GM18498 (cell line): ENCODE data around the gene CTNNAL1.
A peak's percentile ranks its signal among the peaks of the same experiment; 100 is the strongest.
"Not testable (repeated sequence)": the region's sequence is repeated elsewhere in the genome, so short reads cannot be mapped to it uniquely, and the experiment has no call there.

Experiments used
- ATAC-seq: cut with Tn5 transposase; IDR thresholded peaks from one replicate; pipeline ENCODE4 v1.9.1; 2021; ENCODE audit warnings: mild to moderate bottlenecking, moderate library complexity; ENCODE audit not compliant: unreplicated experiment

CTNNAL1 gene

GRCh38 chr9:108994695-108995094 lies 18.6 kb downstream of the CTNNAL1 start:
- peak; percentile 80 for ATAC-seq

GRCh38 chr9:108991479-108991878 lies 21.8 kb downstream of the CTNNAL1 start:
- ATAC-seq = no peak

DNA sequence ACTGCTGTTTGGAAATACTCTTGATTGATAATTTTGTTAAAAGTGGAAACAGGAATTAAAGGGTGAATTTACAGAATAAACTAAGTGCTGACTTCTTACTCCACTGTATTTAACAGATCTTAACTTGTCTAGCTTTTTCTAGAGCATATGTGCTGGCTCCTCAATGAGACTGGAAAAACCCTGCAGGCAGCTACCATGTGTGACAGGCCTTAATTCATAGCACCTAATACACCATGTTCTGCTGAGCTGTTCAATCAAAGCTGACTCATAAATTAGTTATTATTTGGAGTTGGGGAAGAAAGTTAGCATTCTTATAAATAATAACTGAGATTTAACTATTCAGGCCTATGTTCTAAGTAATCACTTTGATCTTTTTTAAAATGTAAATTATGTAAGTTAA lies 29.4 kb downstream of the CTNNAL1 start:
- no peak for ATAC-seq

DNA sequence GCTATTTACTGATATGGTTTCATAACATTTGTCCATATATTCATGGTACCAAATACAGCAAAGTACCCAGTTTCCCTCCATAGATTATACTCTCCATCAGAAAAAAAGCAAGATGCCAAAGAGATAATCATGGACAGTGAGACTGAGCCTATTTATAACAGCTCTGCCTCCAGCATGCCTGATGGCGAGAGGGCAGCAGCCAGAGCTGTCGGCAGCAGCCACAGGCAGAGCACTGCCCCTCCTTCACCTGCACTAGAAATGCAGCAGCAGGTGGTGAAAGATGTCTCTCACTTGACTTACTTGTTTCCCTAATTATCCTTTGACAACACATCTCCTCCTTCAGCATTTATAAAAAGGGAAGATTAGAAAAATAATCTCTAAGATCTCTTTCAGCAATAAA lies 32.4 kb downstream of the CTNNAL1 start:
- no peak for ATAC-seq

- no peak for ATAC-seq
Measured at GRCh38 chr9:108978205-108978604, 35.1 kb downstream of the CTNNAL1 start.

GRCh38 chr9:108973895-108974294 lies 39.4 kb downstream of the CTNNAL1 start:
- no peak for ATAC-seq

DNA sequence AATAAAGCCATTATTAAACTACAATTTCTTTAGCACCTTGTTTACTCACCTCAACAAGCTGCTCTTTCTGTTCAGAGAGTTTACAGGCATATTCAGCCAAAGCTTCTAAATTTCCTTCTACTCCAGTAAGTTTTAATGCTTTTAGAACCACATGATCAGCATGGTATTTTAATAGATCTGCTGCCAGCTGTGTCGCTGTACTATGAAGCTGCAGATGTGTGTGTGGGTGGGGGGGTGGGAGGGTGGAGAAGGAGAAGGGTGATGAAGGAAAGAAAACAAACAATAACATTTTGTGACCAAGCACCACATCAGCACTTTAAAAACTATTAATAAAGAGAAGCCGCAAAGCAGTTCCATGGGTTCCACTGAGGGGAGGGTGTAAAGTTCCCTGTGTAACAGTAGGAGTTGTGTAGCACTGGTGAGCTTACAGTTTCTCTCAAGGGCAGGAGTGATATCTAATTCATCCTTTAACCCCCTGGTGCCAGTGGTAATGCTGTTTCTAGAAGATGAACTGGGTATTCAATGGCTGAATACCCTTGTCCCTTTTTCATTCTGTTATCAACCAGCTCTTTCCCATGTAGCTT lies 40.6 kb downstream of the CTNNAL1 start:
- ATAC-seq = no peak

GRCh38 chr9:108972186-108972585 lies 41.1 kb downstream of the CTNNAL1 start:
- ATAC-seq = no peak

- not testable (repeated sequence) for ATAC-seq
Measured at GRCh38 chr9:108971392-108971791, 41.9 kb downstream of the CTNNAL1 start.

GRCh38 chr9:108967916-108968315 lies 45.4 kb downstream of the CTNNAL1 start:
- no peak for ATAC-seq

GRCh38 chr9:108963459-108964143 lies 49.7 kb downstream of the CTNNAL1 start:
- ATAC-seq = no peak

GRCh38 chr9:108961151-108961550 lies 52.1 kb downstream of the CTNNAL1 start:
- no peak for ATAC-seq

DNA sequence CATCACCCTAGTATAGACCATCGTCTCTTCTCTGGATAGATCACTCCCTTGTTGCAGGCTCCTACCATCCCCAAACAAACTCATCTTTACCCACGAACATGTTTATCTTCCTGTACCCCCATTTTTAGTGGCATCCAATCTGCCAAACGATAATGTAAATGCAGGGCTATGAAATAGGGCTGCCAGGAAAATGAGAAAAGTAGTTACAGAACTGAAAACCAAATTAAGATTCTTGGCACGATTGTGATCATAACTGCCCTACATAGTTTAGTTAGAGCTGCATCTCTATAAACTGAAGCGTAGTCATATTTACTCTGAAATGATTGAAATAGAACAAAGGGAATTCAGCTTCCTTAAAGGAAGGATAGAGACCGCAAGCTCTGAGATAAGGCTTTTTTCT lies 53.0 kb downstream of the CTNNAL1 start:
- ATAC-seq = no peak

DNA sequence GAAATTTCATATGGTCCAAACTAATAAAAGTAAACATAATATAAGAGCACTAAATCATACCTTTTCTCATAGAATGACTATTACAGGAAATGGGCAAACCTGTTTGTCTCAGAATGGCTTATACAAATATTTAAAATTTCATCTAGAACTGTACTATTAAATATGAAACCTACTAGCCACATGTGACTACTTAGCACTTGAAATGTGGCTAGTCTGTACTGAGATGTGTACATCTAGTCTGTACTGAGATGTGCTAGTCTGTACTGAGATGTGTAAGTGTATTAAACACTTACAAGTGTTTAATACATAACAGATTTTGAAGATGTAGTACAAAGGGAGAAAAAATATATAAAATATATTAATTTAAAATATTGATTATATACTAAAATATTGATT lies 56.7 kb downstream of the CTNNAL1 start:
- no peak for ATAC-seq

- no peak for ATAC-seq
Measured at GRCh38 chr9:108956022-108956630, 57.2 kb downstream of the CTNNAL1 start.

- no peak for ATAC-seq
Measured at GRCh38 chr9:108953983-108954574, 59.2 kb downstream of the CTNNAL1 start.

DNA sequence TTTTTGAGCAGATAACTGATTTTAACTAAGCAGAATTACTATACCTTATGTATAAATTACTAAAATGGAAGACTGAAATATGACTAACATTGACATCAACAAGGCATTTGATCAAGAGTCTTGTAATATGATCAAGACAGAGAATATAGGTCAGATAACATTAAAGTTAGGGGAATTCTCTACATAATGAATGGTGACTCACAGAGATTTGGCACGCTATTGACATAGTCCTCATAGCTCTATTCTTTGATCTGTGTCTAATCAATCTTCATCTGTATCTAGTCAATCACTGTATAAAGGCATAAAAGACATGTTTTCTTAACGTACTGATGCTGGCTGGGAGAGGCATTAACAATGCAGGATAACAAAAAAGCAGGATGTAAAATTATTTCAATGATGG lies 61.7 kb downstream of the CTNNAL1 start:
- no peak for ATAC-seq

GRCh38 chr9:108950168-108950567 lies 63.1 kb downstream of the CTNNAL1 start:
- no peak for ATAC-seq

DNA sequence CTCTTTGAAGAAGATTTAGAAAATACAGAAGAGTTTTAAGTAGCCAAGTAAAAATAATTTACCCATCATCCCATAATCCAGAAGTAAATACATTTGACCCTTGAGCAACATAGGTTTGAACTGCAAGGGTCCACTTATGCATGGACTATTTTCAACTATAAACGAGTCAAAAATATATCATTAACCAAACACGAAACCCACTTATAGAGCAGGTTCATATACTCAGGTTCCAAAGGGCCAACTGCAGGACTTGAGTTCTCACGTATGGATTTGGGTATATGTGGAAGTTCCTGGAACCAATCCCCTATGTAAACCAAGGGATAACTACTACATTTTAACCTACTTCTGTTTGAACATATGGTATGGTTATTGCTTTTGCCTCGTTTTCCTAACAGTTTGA lies 73.3 kb downstream of the CTNNAL1 start:
- no peak for ATAC-seq

GRCh38 chr9:108937561-108938305 lies 75.6 kb downstream of the CTNNAL1 start:
- ATAC-seq = no peak

GRCh38 chr9:108934323-108934893 lies 78.9 kb downstream of the CTNNAL1 start, which contains the start of gene ABITRAM:
ABITRAM (plus strand) TSS chr9:108934400; CDS start chr9:108934487, 87 bp downstream.
- peak; percentile 81 for ATAC-seq
